A549 (cell line): ENCODE data around the gene MYRF. TPM values are rescaled to one million over a fixed set of nuclear protein-coding genes. Genes with fewer than 3 reads are reported as not detected.

Source experiments
- ATAC-seq, 2 experiments: fragments of 200-7000 bp in 1 of 2; fragments of >200 bp in 1 of 2; cut with Nextera tagmentation in 1 of 2; cut with Tn5 transposase in 1 of 2; 3 replicates each; pipeline versions ENCODE4 v1.8.0 to v1.9.1; 2018 to 2020; ENCODE audit warnings: mild to moderate bottlenecking in 1 of 2, moderate library complexity in 1 of 2
- CTCF ChIA-PET: fragments of 300-600 bp; sonication (Branson Sonifier 250); formaldehyde crosslinking; extraction: SDS; loops from one replicate; lab custom pipeline; 2021; ENCODE audit warnings: antibody characterized with exemption, inconsistent platforms; lab: Yijun Ruan, JAX
- POLR2A ChIA-PET: fragments of 350-600 bp; formaldehyde crosslinking; extraction: SDS; loops from one replicate; lab custom pipeline; 2021; ENCODE audit warnings: antibody characterized with exemption, inconsistent platforms; lab: Yijun Ruan, JAX
- DNase-seq, 2 experiments: peaks; one replicate each; pipeline versions ENCODE4 v3.0.0 to v3.0.0-alpha.2; 2011 to 2016; ENCODE audit warnings: low read depth in 1 of 2, low spot score in 1 of 2
- FAIRE-seq: peaks from 2 replicates; lab custom pipeline; 2011; peaks lifted over from hg19 to GRCh38; lab: Jason Lieb, UNC
- H3K27ac ChIP-seq, 2 experiments: fragments of >200 bp; sonication (Bioruptor Twin); formaldehyde crosslinking; 3 replicates each; pipeline ENCODE4 v1.5.1; 2016 to 2017
- H3K4me1 ChIP-seq: fragments of >200 bp; sonication (Bioruptor Twin); formaldehyde crosslinking; 3 replicates; pipeline ENCODE4 v1.6.1; 2016
- H3K4me2 ChIP-seq: fragments of >200 bp; sonication (Bioruptor Twin); formaldehyde crosslinking; 3 replicates; pipeline ENCODE4 v1.6.1; 2016
- H3K4me3 ChIP-seq: fragments of >200 bp; sonication (Bioruptor Twin); formaldehyde crosslinking; 3 replicates; pipeline ENCODE4 v1.5.1; 2016
- H3K9me3 ChIP-seq: fragments of >200 bp; sonication (Bioruptor Twin); formaldehyde crosslinking; 3 replicates; pipeline ENCODE4 v1.6.1; 2016
- CBX2 ChIP-seq: fragments of 200-600 bp; sonication (generic); IDR thresholded peaks from 2 replicates; pipeline ENCODE4 v1.6.1; 2016; ENCODE audit warnings: low read depth, mild to moderate bottlenecking, borderline replicate concordance
- CBX8 ChIP-seq: fragments of 200-600 bp; sonication (generic); IDR thresholded peaks from 2 replicates; pipeline ENCODE4 v1.6.1; 2016
- CHD4 ChIP-seq: fragments of 200-600 bp; sonication (generic); IDR thresholded peaks from 2 replicates; pipeline ENCODE4 v1.6.1; 2016; ENCODE audit warnings: antibody characterized with exemption, mild to moderate bottlenecking, borderline replicate concordance
- CTCF ChIP-seq: fragments of >200 bp; sonication (Bioruptor Twin); formaldehyde crosslinking; IDR thresholded peaks from 3 replicates; pipeline ENCODE4 v1.5.1; 2016
- EHMT2 ChIP-seq: fragments of 200-600 bp; sonication (generic); IDR thresholded peaks from 2 replicates; pipeline ENCODE4 v1.6.1; 2016; ENCODE audit warnings: antibody characterized with exemption, low read depth, mild to moderate bottlenecking, moderate library complexity
- ELK1 ChIP-seq: fragments of 150-350 bp; IDR thresholded peaks from 2 replicates; pipeline ENCODE4 v1.6.1; 2014; ENCODE audit warnings: low read depth, mild to moderate bottlenecking, low read length
- EP300 ChIP-seq, 2 experiments: fragments of >200 bp; sonication (Bioruptor Twin); formaldehyde crosslinking; IDR thresholded peaks; 2 replicates in 1 of 2; 3 replicates in 1 of 2; pipeline ENCODE4 v1.6.1; 2016 to 2017
- FOXS1 ChIP-seq: fragments of 250-450 bp; sonication (Bioruptor Pico); IDR thresholded peaks from 2 replicates; pipeline ENCODE4 v1.5.0; 2020; ENCODE audit warnings: mild to moderate bottlenecking, moderate library complexity
- HMGXB4 ChIP-seq: fragments of 250-450 bp; sonication (Bioruptor Pico); IDR thresholded peaks from 2 replicates; pipeline ENCODE4 v1.5.0; 2021; ENCODE audit warnings: mild to moderate bottlenecking, moderate library complexity, borderline replicate concordance
- HOXB5 ChIP-seq: fragments of 250-450 bp; sonication (Bioruptor Pico); IDR thresholded peaks from 2 replicates; pipeline ENCODE4 v1.5.0; 2020; ENCODE audit warnings: mild to moderate bottlenecking, moderate library complexity
- JUN ChIP-seq, 2 experiments: fragments of >200 bp; sonication (Bioruptor Twin); formaldehyde crosslinking; IDR thresholded peaks; 2 replicates in 1 of 2; 3 replicates in 1 of 2; pipeline ENCODE4 v1.6.1; 2016 to 2017
- JUNB ChIP-seq: fragments of >200 bp; sonication (Bioruptor Twin); formaldehyde crosslinking; IDR thresholded peaks from 2 replicates; pipeline ENCODE4 v1.6.1; 2016
- KDM5A ChIP-seq: fragments of 200-600 bp; sonication (generic); IDR thresholded peaks from 2 replicates; pipeline ENCODE4 v1.6.1; 2016; ENCODE audit warnings: antibody characterized with exemption, mild to moderate bottlenecking
- MAZ ChIP-seq: fragments of 150-350 bp; IDR thresholded peaks from 2 replicates; pipeline ENCODE4 v1.6.1; 2014; ENCODE audit warnings: antibody characterized with exemption, low read depth, low read length, borderline replicate concordance
- PHF8 ChIP-seq: fragments of 200-600 bp; sonication (generic); IDR thresholded peaks from 2 replicates; pipeline ENCODE4 v1.6.1; 2016; ENCODE audit warnings: low read depth, mild to moderate bottlenecking, antibody characterized with exemption, moderate library complexity, borderline replicate concordance
- POLR2AphosphoS2 ChIP-seq: conservative IDR thresholded peaks from 2 replicates; pipeline ENCODE4 v1.6.1; 2012; ENCODE audit warnings: low read length, improper control_type of control experiment, inconsistent platforms
- RAD21 ChIP-seq, 2 experiments: fragments of >200 bp in 1 of 2; sonication (Bioruptor Twin) in 1 of 2; formaldehyde crosslinking in 1 of 2; IDR thresholded peaks in 1 of 2; conservative IDR thresholded peaks in 1 of 2; 2 replicates in 1 of 2; 3 replicates in 1 of 2; pipeline ENCODE4 v1.6.1; 2012 to 2018; ENCODE audit warnings: inconsistent platforms in 1 of 2
- RCOR1 ChIP-seq: fragments of 150-350 bp; IDR thresholded peaks from 2 replicates; pipeline ENCODE4 v1.6.1; 2014; ENCODE audit warnings: antibody characterized with exemption, low read length, low read depth
- REST ChIP-seq: fragments of 200-600 bp; sonication (generic); IDR thresholded peaks from 2 replicates; pipeline ENCODE4 v1.6.1; 2016; ENCODE audit warnings: antibody characterized with exemption, mild to moderate bottlenecking, moderate library complexity
- RFX5 ChIP-seq: fragments of 450-650 bp; IDR thresholded peaks from 2 replicates; pipeline ENCODE4 v1.7.1; 2014; ENCODE audit warnings: antibody characterized with exemption, mild to moderate bottlenecking, moderate library complexity
- SREBF2 ChIP-seq: fragments of 450-650 bp; IDR thresholded peaks from 2 replicates; pipeline ENCODE4 v1.6.1; 2014; ENCODE audit warnings: mild to moderate bottlenecking, moderate library complexity
- ZC3H11A ChIP-seq: fragments of 450-650 bp; IDR thresholded peaks from 2 replicates; pipeline ENCODE4 v1.6.1; 2014; ENCODE audit warnings: antibody characterized with exemption, mild to moderate bottlenecking
- ZFP36 ChIP-seq: fragments of 450-650 bp; IDR thresholded peaks from 2 replicates; pipeline ENCODE4 v1.6.1; 2014; ENCODE audit warnings: borderline replicate concordance; ENCODE audit not compliant: partially characterized antibody
- ZNF302 ChIP-seq: fragments of 250-450 bp; sonication (Bioruptor Pico); IDR thresholded peaks from 2 replicates; pipeline ENCODE4 v1.9.0; 2021; ENCODE audit warnings: inconsistent platforms, mild to moderate bottlenecking, moderate library complexity
- whole genome bisulfite sequencing: methylation state at CpG from one replicate; pipeline ENCODE4 v1.1.6; 2017; ENCODE audit errors: missing lambda C conversion rate; 5-methylcytosine and 5-hydroxymethylcytosine counted together
- polyA plus RNA-seq, 4 experiments: library from polyadenylated mRNA; depleted of rRNA in 3 of 4; stranded (reverse); fragments of >200 nt; fragmentation: RNase III in 1 of 4; extraction: RNeasy Plus Mini Kit Qiagen cat#74134 plus additional on column Dnase treatment in 1 of 4; gene quantifications; 2 replicates in 3 of 4; 3 replicates in 1 of 4; pipeline ENCODE4 v1.2.3, GENCODE V29; 2011 to 2017

The MYRF gene
- polyA plus RNA-seq, 2 of the 4 experiments (the other 2 are of a cell fraction): 14.7 to 22.3 TPM

- Histone ChIP-seq H3K4me1 (no peaks in the 10 kb centered on the region), H3K4me2 (no peak overlapping the region), H3K4me3 (no peak overlapping the region), H3K9me3 (no peaks in the 10 kb centered on the region), H3K27ac (no peak overlapping the region)
- no peak for ATAC-seq
- WGBS: 83% methylated on average over 7 of the region's 7 CpGs
- no peak for TF ChIP-seq ZFP36
- TF ChIP-seq ELK1: no peak
- no peak for TF ChIP-seq CHD4
- no peak for TF ChIP-seq FOXS1 (CRISPR knock-in tag)
- TF ChIP-seq ZC3H11A: no peak
- TF ChIP-seq CBX8: no peak
- TF ChIP-seq CBX2: no peak
- no peak for TF ChIP-seq RFX5
- TF ChIP-seq PHF8: no peak
- TF ChIP-seq HOXB5 (CRISPR knock-in tag): no peak
- no peak for TF ChIP-seq EP300 (IDR thresholded peaks at IDR 0.05)
- no peak for TF ChIP-seq RAD21 (conservative IDR thresholded peaks at IDR 0.05 in 1 of 2, IDR thresholded peaks at IDR 0.05 in 1 of 2)
- no peak for TF ChIP-seq REST
- no peak for TF ChIP-seq KDM5A
- TF ChIP-seq EHMT2: no peak
- no peak for TF ChIP-seq JUN (IDR thresholded peaks at IDR 0.05)
- TF ChIP-seq MAZ: no peak
- POLR2A ChIA-PET: no interaction called here
- DNase-seq: no peak
- CTCF ChIA-PET: interaction anchor here (1.1 to 10.3 kb wide), 5 partner anchors 9 to 40 kb away, joined by 3 to 147 read pairs (median 21); no protein-coding TSS in a partner anchor
- no peak for FAIRE-seq
These were observed 32.0 kb downstream of the MYRF start for GRCh38 chr11:61784506-61784805.

- H3K9me3 ChIP-seq: no peaks in the 10 kb centered on the region
- ATAC-seq (no peak), DNase-seq (no peak), FAIRE-seq (no peak)
- no peak overlapping the region for H3K27ac ChIP-seq
- WGBS: 87% methylated on average over 6 of the region's 11 CpGs
- ChIA-PET POLR2A (no interaction called here), CTCF (interaction anchor here (0.9 to 10.3 kb wide), 8 partner anchors 11 to 296 kb away, joined by 3 to 147 read pairs (median 12); no protein-coding TSS in a partner anchor)
- H3K4me2 ChIP-seq: no peak overlapping the region
- no peak overlapping the region for H3K4me3 ChIP-seq
- H3K4me1 ChIP-seq: no peaks in the 10 kb centered on the region; the same call in 2 of the 3 replicates
- no peak for TF ChIP-seq RAD21 (conservative IDR thresholded peaks at IDR 0.05 in 1 of 2, IDR thresholded peaks at IDR 0.05 in 1 of 2)
- TF ChIP-seq CTCF: no peak
- no peak for TF ChIP-seq CHD4
- no peak for TF ChIP-seq POLR2AphosphoS2
- TF ChIP-seq RCOR1: no peak
- no peak for TF ChIP-seq ZNF302 (CRISPR knock-in tag)
- TF ChIP-seq SREBF2: no peak
- no peak for TF ChIP-seq CBX2
- no peak for TF ChIP-seq REST
- TF ChIP-seq JUNB: no peak
- no peak for TF ChIP-seq ZC3H11A
- TF ChIP-seq HMGXB4: no peak
These were observed 33.5 kb downstream of the MYRF start for GRCh38 chr11:61785837-61786402.
